IPS-20b (cell line): ENCODE data around the gene TMEM271.

Experiments
- H3K27ac ChIP-seq: one replicate; pipeline ENCODE4 v1.5.1; 2013; ENCODE audit warnings: low read length
- H3K27me3 ChIP-seq: 2 replicates; pipeline ENCODE4 v1.6.1; 2013; ENCODE audit warnings: mild to moderate bottlenecking, low read length, inconsistent platforms; ENCODE audit not compliant: insufficient read depth
- H3K36me3 ChIP-seq: 2 replicates; pipeline ENCODE4 v1.6.1; 2013; ENCODE audit warnings: low read depth, mild to moderate bottlenecking, inconsistent platforms, low read length, moderate library complexity; ENCODE audit not compliant: insufficient read depth
- H3K4me1 ChIP-seq: 2 replicates; pipeline ENCODE4 v1.6.1; 2013; ENCODE audit warnings: mild to moderate bottlenecking, control low read depth, inconsistent platforms, low read length, moderate library complexity; ENCODE audit not compliant: insufficient read depth
- H3K4me3 ChIP-seq: 2 replicates; pipeline ENCODE4 v1.5.1; 2013; ENCODE audit warnings: mild to moderate bottlenecking, low read length, inconsistent platforms
- H3K9ac ChIP-seq: 2 replicates; pipeline ENCODE4 v1.6.1; 2013; ENCODE audit warnings: low read depth, mild to moderate bottlenecking, inconsistent platforms, low read length, moderate library complexity
- H3K9me3 ChIP-seq: 2 replicates; pipeline ENCODE4 v1.6.1; 2013; ENCODE audit warnings: mild to moderate bottlenecking, low read depth, low read length, inconsistent platforms; ENCODE audit not compliant: insufficient read depth

Gene TMEM271

GRCh38 chr4:575281-576141 is 584 bp downstream of the TMEM271 start:
- H3K9ac ChIP-seq: no peak overlapping the region
- peaks cover 4% of the 10 kb centered on the region; the same call in 1 of the 2 replicates for H3K9me3 ChIP-seq
- H3K27ac ChIP-seq: no peak overlapping the region
- H3K27me3 ChIP-seq: peaks cover 95% of the 10 kb centered on the region
- H3K4me1 ChIP-seq: peaks cover 4% of the 10 kb centered on the region
- no peak overlapping the region for H3K4me3 ChIP-seq
- H3K36me3 ChIP-seq: no peaks in the 10 kb centered on the region

GRCh38 chr4:574346-575161 is 1.5 kb downstream of the TMEM271 start:
- peaks cover 4% of the 10 kb centered on the region; the same call in 1 of the 2 replicates for H3K9me3 ChIP-seq
- H3K27me3 ChIP-seq: peaks cover 93% of the 10 kb centered on the region
- H3K4me3 ChIP-seq: no peak overlapping the region
- H3K4me1 ChIP-seq: peaks cover 4% of the 10 kb centered on the region
- no peak overlapping the region for H3K9ac ChIP-seq
- no peaks in the 10 kb centered on the region for H3K36me3 ChIP-seq
- no peak overlapping the region for H3K27ac ChIP-seq

GRCh38 chr4:573122-573892 is 2.8 kb downstream of the TMEM271 start:
- Histone ChIP-seq H3K36me3 (no peaks in the 10 kb centered on the region), H3K4me1 (peaks cover 4% of the 10 kb centered on the region), H3K27me3 (peaks cover 84% of the 10 kb centered on the region), H3K4me3 (no peak overlapping the region), H3K9ac (no peak overlapping the region), H3K27ac (no peak overlapping the region), H3K9me3 (no peaks in the 10 kb centered on the region)

GRCh38 chr4:572594-572993 is 3.5 kb downstream of the TMEM271 start:
- H3K4me1 ChIP-seq: no peaks in the 10 kb centered on the region
- peaks cover 77% of the 10 kb centered on the region for H3K27me3 ChIP-seq
- H3K9me3 ChIP-seq: no peaks in the 10 kb centered on the region
- H3K4me3 ChIP-seq: no peak overlapping the region
- no peak overlapping the region for H3K9ac ChIP-seq
- no peaks in the 10 kb centered on the region for H3K36me3 ChIP-seq
- no peak overlapping the region for H3K27ac ChIP-seq

GRCh38 chr4:571838-572572 is 4.1 kb downstream of the TMEM271 start:
- Histone ChIP-seq H3K9ac (no peak overlapping the region), H3K27me3 (peaks cover 71% of the 10 kb centered on the region), H3K36me3 (no peaks in the 10 kb centered on the region), H3K9me3 (no peaks in the 10 kb centered on the region), H3K27ac (no peak overlapping the region), H3K4me3 (no peak overlapping the region), H3K4me1 (no peaks in the 10 kb centered on the region)

GRCh38 chr4:570754-571153 is 5.3 kb downstream of the TMEM271 start:
- Histone ChIP-seq H3K4me3 (no peak overlapping the region), H3K9ac (no peak overlapping the region), H3K9me3 (peaks cover 4% of the 10 kb centered on the region; the same call in 1 of the 2 replicates), H3K36me3 (no peaks in the 10 kb centered on the region), H3K4me1 (no peaks in the 10 kb centered on the region), H3K27ac (no peak overlapping the region), H3K27me3 (peaks cover 63% of the 10 kb centered on the region)

- no peak overlapping the region for H3K27ac ChIP-seq
- no peak overlapping the region for H3K9ac ChIP-seq
- H3K27me3 ChIP-seq: peaks cover 57% of the 10 kb centered on the region
- no peak overlapping the region for H3K4me3 ChIP-seq
- no peaks in the 10 kb centered on the region for H3K36me3 ChIP-seq
- H3K9me3 ChIP-seq: peaks cover 4% of the 10 kb centered on the region; the same call in 1 of the 2 replicates
- H3K4me1 ChIP-seq: no peaks in the 10 kb centered on the region
These were observed 6.0 kb downstream of the TMEM271 start for GRCh38 chr4:569958-570667.

- Histone ChIP-seq H3K9ac (no peak overlapping the region), H3K27me3 (peaks cover 45% of the 10 kb centered on the region), H3K9me3 (peaks cover 7% of the 10 kb centered on the region; the same call in 1 of the 2 replicates), H3K4me3 (no peak overlapping the region), H3K4me1 (no peaks in the 10 kb centered on the region), H3K36me3 (no peaks in the 10 kb centered on the region), H3K27ac (no peak overlapping the region)
These were observed 7.1 kb downstream of the TMEM271 start for GRCh38 chr4:568962-569361.

GRCh38 chr4:568351-568652 is 7.8 kb downstream of the TMEM271 start:
- H3K27ac ChIP-seq: no peak overlapping the region
- peaks cover 11% of the 10 kb centered on the region for H3K9me3 ChIP-seq
- no peaks in the 10 kb centered on the region for H3K4me1 ChIP-seq
- peaks cover 39% of the 10 kb centered on the region for H3K27me3 ChIP-seq
- H3K36me3 ChIP-seq: no peaks in the 10 kb centered on the region
- no peak overlapping the region for H3K9ac ChIP-seq
- no peak overlapping the region for H3K4me3 ChIP-seq

- H3K4me1 ChIP-seq: no peaks in the 10 kb centered on the region
- H3K4me3 ChIP-seq: no peak overlapping the region
- H3K27me3 ChIP-seq: peaks cover 33% of the 10 kb centered on the region
- H3K36me3 ChIP-seq: no peaks in the 10 kb centered on the region
- H3K9me3 ChIP-seq: peaks cover 17% of the 10 kb centered on the region
- H3K9ac ChIP-seq: no peak overlapping the region
- no peak overlapping the region for H3K27ac ChIP-seq
These were observed 8.4 kb downstream of the TMEM271 start for GRCh38 chr4:567457-568350.
